Measurements from ENCODE around the gene SZT2. TPM values are rescaled to one million over a fixed set of nuclear protein-coding genes. Genes with fewer than 3 reads are reported as not detected.
"Not testable (repeated sequence)": the region's sequence is repeated elsewhere in the genome, so short reads cannot be mapped to it uniquely, and the experiment has no call there.

SZT2 gene
- total and polyA plus RNA-seq, 7 donors: 5.9 to 24.7 (median 17.9) TPM

DNA sequence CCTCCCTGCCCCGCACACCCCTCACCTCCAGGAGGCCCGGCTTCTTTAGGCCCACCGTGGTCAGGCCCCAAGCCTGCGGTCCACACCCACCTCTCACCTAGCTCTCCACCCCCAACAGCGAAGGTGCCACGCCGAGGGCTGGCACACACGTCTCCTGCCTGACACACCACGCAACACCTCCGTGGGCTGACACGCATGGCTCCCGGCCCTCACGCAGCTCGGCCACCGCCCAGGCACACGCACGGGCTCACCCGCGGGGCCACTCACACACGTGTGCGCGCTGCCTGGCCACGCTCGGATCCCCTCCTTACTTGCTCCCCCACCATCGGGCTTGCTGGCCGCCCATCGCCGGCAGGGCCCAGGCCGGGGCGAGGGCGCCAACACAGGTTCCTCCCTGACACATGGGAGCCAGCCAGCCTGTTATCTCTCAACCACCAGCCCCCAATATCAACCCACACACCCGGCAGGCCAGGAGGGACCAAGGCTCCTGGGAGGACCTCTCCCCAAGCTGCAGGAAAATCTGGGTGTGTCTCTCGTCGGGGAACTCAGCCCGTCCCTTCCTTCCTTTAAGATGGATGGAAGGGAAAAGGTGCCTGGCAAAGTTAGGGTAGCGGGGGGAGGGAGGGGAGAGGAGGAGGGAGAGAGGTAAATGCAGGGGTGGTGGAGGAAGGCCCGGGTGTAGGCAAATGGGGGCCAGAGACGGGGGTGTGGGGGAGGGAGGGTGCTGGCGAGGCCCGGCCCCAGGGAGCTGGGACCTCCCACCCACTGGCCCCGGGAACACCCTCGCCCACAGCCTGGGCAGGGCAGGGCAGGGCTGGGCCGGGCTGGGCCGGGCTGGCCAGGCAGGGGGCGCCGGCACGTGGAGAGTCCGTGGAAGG, 22.4 kb upstream of the SZT2 start:
- Histone ChIP-seq H3K27ac (peak overlapping the region; percentile 94), H3K9me3 (no peaks in the 10 kb centered on the region), H3K27me3 (ENCODE audit: insufficient read depth in 3 of 3, low read length in 2 of 3) (no peaks in the 10 kb centered on the region), H3K4me1 (peaks cover 14% of the 10 kb centered on the region), H3K36me3 (ENCODE audit: insufficient read depth in 1 of 2, low read depth in 1 of 2) (peaks cover 6 to 36% of the 10 kb centered on the region in 2 donors), H3K4me3 (peak overlapping the region; percentile 81)
- TF ChIP-seq, protein P1, sequence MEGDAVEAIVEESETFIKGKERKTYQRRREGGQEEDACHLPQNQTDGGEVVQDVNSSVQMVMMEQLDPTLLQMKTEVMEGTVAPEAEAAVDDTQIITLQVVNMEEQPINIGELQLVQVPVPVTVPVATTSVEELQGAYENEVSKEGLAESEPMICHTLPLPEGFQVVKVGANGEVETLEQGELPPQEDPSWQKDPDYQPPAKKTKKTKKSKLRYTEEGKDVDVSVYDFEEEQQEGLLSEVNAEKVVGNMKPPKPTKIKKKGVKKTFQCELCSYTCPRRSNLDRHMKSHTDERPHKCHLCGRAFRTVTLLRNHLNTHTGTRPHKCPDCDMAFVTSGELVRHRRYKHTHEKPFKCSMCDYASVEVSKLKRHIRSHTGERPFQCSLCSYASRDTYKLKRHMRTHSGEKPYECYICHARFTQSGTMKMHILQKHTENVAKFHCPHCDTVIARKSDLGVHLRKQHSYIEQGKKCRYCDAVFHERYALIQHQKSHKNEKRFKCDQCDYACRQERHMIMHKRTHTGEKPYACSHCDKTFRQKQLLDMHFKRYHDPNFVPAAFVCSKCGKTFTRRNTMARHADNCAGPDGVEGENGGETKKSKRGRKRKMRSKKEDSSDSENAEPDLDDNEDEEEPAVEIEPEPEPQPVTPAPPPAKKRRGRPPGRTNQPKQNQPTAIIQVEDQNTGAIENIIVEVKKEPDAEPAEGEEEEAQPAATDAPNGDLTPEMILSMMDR (IDR thresholded peaks at IDR 0.05): no peak
- peak; percentile 41 to 56 for DNase-seq
- intact Hi-C loops (cut with DNase I): loop anchor here in 1 of 2 donors (5.0 kb wide), 1 partner anchor 140 kb away; no protein-coding TSS in a partner anchor
- WGBS, 3 donors: 7 to 14% (median 8%) methylated on average over 32 to 48 of the region's 48 CpGs
- ATAC-seq: peak in 3 of 4 donors; percentile 6 to 15 (median 9)

DNA sequence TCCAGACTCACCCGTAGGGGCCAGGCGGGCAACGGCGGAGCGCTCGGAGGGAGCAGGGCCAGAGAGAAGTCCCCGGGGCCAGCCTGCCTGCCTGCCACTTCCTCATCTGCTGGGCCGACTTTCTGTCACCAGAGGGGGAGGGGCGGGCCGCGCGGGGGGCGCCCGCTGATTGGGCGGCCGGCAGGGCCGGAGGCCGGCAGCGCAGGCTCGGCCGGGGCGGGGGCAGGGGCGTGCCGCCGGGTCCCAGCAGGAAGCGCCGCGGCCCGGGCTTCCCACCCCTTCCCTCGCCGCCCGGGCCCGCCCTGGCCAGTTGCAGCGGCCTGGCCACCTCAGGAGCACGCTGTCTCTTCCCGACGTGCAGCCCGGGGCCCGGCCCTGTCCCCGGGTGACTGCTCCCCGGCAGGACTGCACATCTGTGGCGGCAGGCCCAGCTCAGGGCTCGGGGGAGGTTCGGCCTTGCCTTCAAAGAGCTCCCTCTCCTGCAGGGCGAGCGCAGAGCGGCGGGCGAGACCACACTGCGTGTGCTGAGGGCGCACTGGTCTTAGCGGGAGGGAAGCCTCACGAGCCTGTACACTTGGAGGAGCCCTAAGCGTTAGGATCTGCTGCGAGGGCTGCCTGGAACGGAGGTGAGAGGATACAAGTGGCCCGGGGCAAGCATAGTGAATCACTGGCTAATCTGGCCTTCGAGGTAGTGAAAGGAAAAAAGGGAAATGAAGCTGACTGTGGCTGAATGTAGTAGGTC, 21.6 kb upstream of the SZT2 start, which contains the start of gene ELOVL1:
Gene ELOVL1 (minus strand): TSS at position 108 of the 742 bp plus-strand sequence. CDS start 2,402 bp downstream, outside the sequence.
- Histone ChIP-seq H3K27me3 (ENCODE audit: insufficient read depth in 3 of 3, low read length in 2 of 3) (no peaks in the 10 kb centered on the region), H3K36me3 (ENCODE audit: insufficient read depth in 1 of 2, low read depth in 1 of 2) (peaks cover 6 to 31% of the 10 kb centered on the region in 2 donors), H3K27ac (peak within 1 kb of the TSS; percentile 94), H3K9me3 (no peaks in the 10 kb centered on the region), H3K4me1 (peaks cover 14% of the 10 kb centered on the region), H3K4me3 (peak within 1 kb of the TSS; percentile 81)
- TF ChIP-seq, protein P1 (IDR thresholded peaks at IDR 0.05): peak; percentile 19
- intact Hi-C loops (cut with DNase I): loop anchor here in 1 of 2 donors (5.0 kb wide), 1 partner anchor 141 kb away; no protein-coding TSS in a partner anchor
- 0 to 1% (median 0%) methylated on average over 31 to 58 of the region's 58 CpGs for WGBS, 3 donors
- DNase-seq (peak; percentile 94 to 96), ATAC-seq (peak; percentile 95 to 97 (median 95))

DNA sequence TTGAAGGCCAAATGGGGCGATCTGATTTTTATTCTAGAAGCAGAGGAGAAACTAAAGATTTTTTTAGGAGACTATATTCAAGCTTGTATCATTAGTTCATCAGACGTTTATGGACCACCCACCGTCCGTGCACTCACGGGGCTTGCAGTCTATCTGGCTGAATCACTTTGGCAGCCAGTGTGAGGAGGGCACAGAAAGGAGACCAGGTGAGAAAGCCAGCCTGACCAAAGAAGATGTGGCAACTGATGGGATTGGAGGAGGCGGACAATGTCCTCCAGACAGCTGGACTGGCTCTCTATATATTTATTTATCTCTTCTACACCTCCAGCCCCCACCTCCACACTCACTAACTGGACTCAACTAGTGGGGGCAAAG, 21.1 kb upstream of the SZT2 start:
- WGBS, 3 donors: 21 to 25% (median 24%) methylated on average over 6 of the region's 6 CpGs
- no peaks in the 10 kb centered on the region for H3K27me3 ChIP-seq (ENCODE audit: insufficient read depth in 3 of 3, low read length in 2 of 3)
- TF ChIP-seq, protein P1 (IDR thresholded peaks at IDR 0.05): no peak
- H3K9me3 ChIP-seq: no peaks in the 10 kb centered on the region
- intact Hi-C loops (cut with DNase I): loop anchor here in 1 of 2 donors (5.0 kb wide), 1 partner anchor 141 kb away; no protein-coding TSS in a partner anchor
- no peak for ATAC-seq
- peak overlapping the region; percentile 94 for H3K27ac ChIP-seq
- H3K36me3 ChIP-seq (ENCODE audit: insufficient read depth in 1 of 2, low read depth in 1 of 2): peaks cover 6 to 26% of the 10 kb centered on the region in 2 donors
- H3K4me1 ChIP-seq: peaks cover 14% of the 10 kb centered on the region
- DNase-seq: no peak
- peak overlapping the region; percentile 81 for H3K4me3 ChIP-seq

DNA sequence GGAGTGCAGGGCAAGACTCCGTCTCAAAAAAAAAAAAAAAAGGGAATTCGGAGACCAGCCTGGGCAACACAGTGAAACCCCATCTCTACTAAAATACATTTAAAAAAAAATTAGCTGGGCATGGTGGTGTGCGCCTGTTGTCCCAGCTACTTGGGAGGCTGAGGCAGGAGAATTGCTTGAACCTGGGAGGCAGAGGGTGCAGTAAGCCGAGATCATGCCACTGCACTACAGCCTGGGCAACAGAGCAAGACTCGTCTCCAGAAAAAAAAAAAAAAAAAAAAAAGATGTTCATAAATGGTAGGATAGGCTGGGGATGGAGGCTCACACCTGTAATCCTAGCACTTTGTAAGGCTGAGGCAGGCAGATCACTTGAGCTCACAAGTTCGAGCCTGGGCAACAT, 19.9 kb upstream of the SZT2 start:
- not testable (repeated sequence) for DNase-seq; H3K27me3 ChIP-seq (ENCODE audit: insufficient read depth in 3 of 3, low read length in 2 of 3); H3K9me3 ChIP-seq; ATAC-seq; H3K4me3 ChIP-seq; H3K27ac ChIP-seq
- Histone ChIP-seq H3K36me3 (ENCODE audit: insufficient read depth in 1 of 2, low read depth in 1 of 2) (peaks cover 2 to 14% of the 10 kb centered on the region in 2 donors), H3K4me1 (peaks cover 14% of the 10 kb centered on the region)
- WGBS, 3 donors: 94 to 99% (median 96%) methylated on average over 5 to 6 of the region's 6 CpGs
- intact Hi-C loops (cut with DNase I): loop anchor here in 1 of 2 donors (5.0 kb wide), 1 partner anchor 142 kb away; no protein-coding TSS in a partner anchor
